BLaER1 (cell line): ENCODE measurements around the gene PRKCZ.
"Not testable (repeated sequence)": the region's sequence is repeated elsewhere in the genome, so short reads cannot be mapped to it uniquely, and the experiment has no call there.

Experiments used
- H3K27ac ChIP-seq: shearing (Covaris generic); formaldehyde crosslinking; 2 replicates; pipeline ENCODE4 v1.8.1; 2022
- H3K27me3 ChIP-seq: shearing (Covaris generic); formaldehyde crosslinking; 2 replicates; pipeline ENCODE4 v1.8.1; 2022
- H3K36me3 ChIP-seq: shearing (Covaris generic); formaldehyde crosslinking; 2 replicates; pipeline ENCODE4 v1.8.1; 2022
- H3K4me1 ChIP-seq: shearing (Covaris generic); formaldehyde crosslinking; 2 replicates; pipeline ENCODE4 v1.8.1; 2022
- H3K4me2 ChIP-seq: shearing (Covaris generic); formaldehyde crosslinking; 2 replicates; pipeline ENCODE4 v1.8.1; 2022
- H3K4me3 ChIP-seq: shearing (Covaris generic); formaldehyde crosslinking; 2 replicates; pipeline ENCODE4 v1.8.1; 2022
- H3K9ac ChIP-seq: shearing (Covaris generic); formaldehyde crosslinking; 2 replicates; pipeline ENCODE4 v1.8.1; 2022
- H3K9me3 ChIP-seq: shearing (Covaris generic); formaldehyde crosslinking; 2 replicates; pipeline ENCODE4 v1.8.1; 2022
- H4K20me1 ChIP-seq: shearing (Covaris generic); formaldehyde crosslinking; 2 replicates; pipeline ENCODE4 v1.8.1; 2022
- Cebpa-rat ChIP-seq: shearing (Covaris generic); IDR thresholded peaks from 2 replicates; pipeline ENCODE4 v1.8.1; 2022

The PRKCZ gene

GRCh38 chr1:2144501-2145090 lies 94.4 kb downstream of the PRKCZ start:
- Histone ChIP-seq H3K4me2 (no peak overlapping the region), H3K4me3 (no peak overlapping the region), H3K27ac (no peak overlapping the region), H3K4me1 (peaks cover 69% of the 10 kb centered on the region), H3K27me3 (no peaks in the 10 kb centered on the region), H4K20me1 (peaks cover 87% of the 10 kb centered on the region), H3K9me3 (no peaks in the 10 kb centered on the region), H3K36me3 (peaks cover 88% of the 10 kb centered on the region), H3K9ac (no peak overlapping the region)
- TF ChIP-seq Cebpa-rat = no peak

- TF ChIP-seq Cebpa-rat = no peak
- Histone ChIP-seq H3K9ac (peak overlapping the region; percentile 23; the same call in 1 of the 2 replicates), H3K4me1 (peaks cover 57% of the 10 kb centered on the region), H3K27ac (no peak overlapping the region), H3K4me2 (peak overlapping the region; percentile 89), H3K36me3 (peaks cover 92% of the 10 kb centered on the region), H4K20me1 (peaks cover 82% of the 10 kb centered on the region), H3K27me3 (no peaks in the 10 kb centered on the region), H3K9me3 (no peaks in the 10 kb centered on the region), H3K4me3 (no peak overlapping the region)
Observed at GRCh38 chr1:2145946-2146835, 96.0 kb downstream of the PRKCZ start.

- Histone ChIP-seq H3K4me2 (peak overlapping the region; percentile 89), H4K20me1 (peaks cover 81% of the 10 kb centered on the region)
Observed at GRCh38 chr1:2146836-2147517, 96.8 kb downstream of the PRKCZ start.

GRCh38 chr1:2147869-2148268 lies 97.7 kb downstream of the PRKCZ start:
- H3K9ac ChIP-seq, H3K9me3 ChIP-seq, H3K27me3 ChIP-seq: not testable (repeated sequence)
- Histone ChIP-seq H3K4me3 (0 out of 2 replicates have a peak overlapping the region, but pooled peaks have one; percentile 5), H3K4me2 (peak overlapping the region; percentile 89), H3K36me3 (peaks cover 93% of the 10 kb centered on the region), H3K27ac (0 out of 2 replicates have a peak overlapping the region, but pooled peaks have one; percentile 52), H3K4me1 (peaks cover 52% of the 10 kb centered on the region), H4K20me1 (peaks cover 76% of the 10 kb centered on the region)

More at GRCh38 chr1:2146836-2147517, 96.8 kb downstream of the PRKCZ start:
- no peak overlapping the region for H3K4me3 ChIP-seq
- peaks cover 57% of the 10 kb centered on the region for H3K4me1 ChIP-seq
- H3K27ac ChIP-seq = no peak overlapping the region
- H3K36me3 ChIP-seq = peaks cover 93% of the 10 kb centered on the region
- no peaks in the 10 kb centered on the region for H3K27me3 ChIP-seq
- no peaks in the 10 kb centered on the region for H3K9me3 ChIP-seq
- H3K9ac ChIP-seq = no peak overlapping the region
- no peak for TF ChIP-seq Cebpa-rat

GRCh38 chr1:2148691-2149090 lies 98.5 kb downstream of the PRKCZ start:
- peak overlapping the region; percentile 51; the same call in 1 of the 2 replicates for H3K9ac ChIP-seq
- peak overlapping the region; percentile 5; the same call in 1 of the 2 replicates for H3K4me3 ChIP-seq
- peak overlapping the region; percentile 89 for H3K4me2 ChIP-seq
- no peak for TF ChIP-seq Cebpa-rat
- H3K9me3 ChIP-seq = no peaks in the 10 kb centered on the region
- peaks cover 52% of the 10 kb centered on the region for H3K4me1 ChIP-seq
- peaks cover 94% of the 10 kb centered on the region for H3K36me3 ChIP-seq
- H3K27me3 ChIP-seq = no peaks in the 10 kb centered on the region
- H4K20me1 ChIP-seq = peaks cover 76% of the 10 kb centered on the region
- peak overlapping the region; percentile 52 for H3K27ac ChIP-seq

- Histone ChIP-seq H3K27ac (no peak overlapping the region), H3K4me1 (peaks cover 39% of the 10 kb centered on the region), H3K4me2 (no peak overlapping the region), H4K20me1 (peaks cover 76% of the 10 kb centered on the region), H3K9ac (no peak overlapping the region), H3K36me3 (peaks cover 95% of the 10 kb centered on the region), H3K4me3 (no peak overlapping the region), H3K9me3 (no peaks in the 10 kb centered on the region), H3K27me3 (no peaks in the 10 kb centered on the region)
- no peak for TF ChIP-seq Cebpa-rat
Observed at GRCh38 chr1:2150801-2151200, 100.6 kb downstream of the PRKCZ start.

- Histone ChIP-seq H3K36me3 (peaks cover 95% of the 10 kb centered on the region), H3K4me3 (no peak overlapping the region), H3K27ac (no peak overlapping the region), H4K20me1 (peaks cover 76% of the 10 kb centered on the region), H3K9ac (no peak overlapping the region), H3K9me3 (no peaks in the 10 kb centered on the region), H3K27me3 (no peaks in the 10 kb centered on the region), H3K4me1 (peaks cover 34% of the 10 kb centered on the region), H3K4me2 (no peak overlapping the region)
- no peak for TF ChIP-seq Cebpa-rat
Observed at GRCh38 chr1:2151252-2151651, 101.0 kb downstream of the PRKCZ start.

GRCh38 chr1:2151911-2152310 lies 101.7 kb downstream of the PRKCZ start:
- no peak overlapping the region for H3K9ac ChIP-seq
- peaks cover 95% of the 10 kb centered on the region for H3K36me3 ChIP-seq
- no peak for TF ChIP-seq Cebpa-rat
- H3K27ac ChIP-seq = no peak overlapping the region
- no peak overlapping the region for H3K4me2 ChIP-seq
- H3K27me3 ChIP-seq = no peaks in the 10 kb centered on the region
- no peak overlapping the region for H3K4me3 ChIP-seq
- H4K20me1 ChIP-seq = peaks cover 76% of the 10 kb centered on the region
- H3K4me1 ChIP-seq = peaks cover 28% of the 10 kb centered on the region
- H3K9me3 ChIP-seq = no peaks in the 10 kb centered on the region

GRCh38 chr1:2152954-2153353 lies 102.7 kb downstream of the PRKCZ start:
- H3K4me2 ChIP-seq = no peak overlapping the region
- H3K27ac ChIP-seq = no peak overlapping the region
- peaks cover 17% of the 10 kb centered on the region for H3K4me1 ChIP-seq
- no peaks in the 10 kb centered on the region for H3K9me3 ChIP-seq
- no peak overlapping the region for H3K9ac ChIP-seq
- TF ChIP-seq Cebpa-rat = no peak
- peaks cover 81% of the 10 kb centered on the region for H4K20me1 ChIP-seq
- H3K4me3 ChIP-seq = no peak overlapping the region
- no peaks in the 10 kb centered on the region for H3K27me3 ChIP-seq
- peaks cover 95% of the 10 kb centered on the region for H3K36me3 ChIP-seq
